GM21825 (cell line): ENCODE measurements around the gene TSGA10IP.

Experiments
- ATAC-seq: cut with Tn5 transposase; IDR thresholded peaks from one replicate; pipeline ENCODE4 v1.9.1; 2021; ENCODE audit warnings: mild to moderate bottlenecking, moderate library complexity; ENCODE audit not compliant: unreplicated experiment

The TSGA10IP gene

DNA sequence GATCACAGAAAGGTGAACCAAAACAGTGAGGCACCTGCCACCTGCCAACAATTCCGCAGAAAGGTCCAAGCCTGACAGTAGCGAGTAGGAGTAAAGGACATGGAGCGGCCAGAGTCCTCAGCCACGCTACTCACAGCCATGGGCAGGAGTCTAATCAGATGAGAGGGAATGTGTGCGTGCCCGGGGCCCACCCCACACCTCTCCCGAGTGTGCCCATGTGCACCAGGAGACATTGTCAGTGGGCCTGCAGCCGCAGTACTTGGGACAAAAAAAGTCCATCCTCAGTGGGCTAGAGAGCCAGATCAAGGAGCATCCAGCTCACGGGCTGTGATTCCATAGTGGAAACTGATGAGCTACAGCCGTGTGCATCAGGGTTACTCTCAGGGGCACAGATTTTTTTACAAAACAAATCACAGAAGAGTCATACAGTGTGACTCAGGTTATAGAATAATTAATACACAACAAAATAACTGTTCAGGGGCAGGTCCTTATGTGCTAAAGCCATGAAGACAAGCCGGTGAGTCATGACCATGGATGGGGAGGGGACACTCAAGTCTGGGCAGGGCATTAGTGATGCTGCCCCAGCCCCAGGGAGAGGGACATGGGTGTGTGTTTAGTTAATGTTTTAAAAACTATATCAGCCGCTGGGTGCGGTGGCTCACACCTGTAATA, 28.3 kb downstream of the TSGA10IP start:
- ATAC-seq, result no peak

DNA sequence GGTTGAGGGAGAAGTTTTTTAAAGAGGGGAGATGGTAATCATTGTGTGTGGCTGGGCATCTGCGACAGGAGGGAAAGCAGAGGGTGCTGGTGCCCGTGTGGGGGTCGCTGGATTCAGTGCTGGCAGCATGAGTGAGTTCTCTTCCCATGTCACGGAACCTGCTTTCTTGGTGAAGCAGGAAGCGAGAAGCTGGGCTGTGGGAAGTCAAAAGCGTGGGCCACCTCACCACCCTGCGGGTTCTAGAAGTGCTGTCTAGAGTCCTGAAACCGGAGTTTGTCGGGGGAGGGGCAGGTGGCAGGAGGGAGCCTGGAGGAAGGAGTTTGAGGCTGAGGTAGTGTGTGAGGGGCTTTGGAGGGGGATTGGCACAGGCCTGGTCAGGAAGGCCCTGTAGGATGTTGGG, 30.5 kb downstream of the TSGA10IP start:
- ATAC-seq, result no peak

DNA sequence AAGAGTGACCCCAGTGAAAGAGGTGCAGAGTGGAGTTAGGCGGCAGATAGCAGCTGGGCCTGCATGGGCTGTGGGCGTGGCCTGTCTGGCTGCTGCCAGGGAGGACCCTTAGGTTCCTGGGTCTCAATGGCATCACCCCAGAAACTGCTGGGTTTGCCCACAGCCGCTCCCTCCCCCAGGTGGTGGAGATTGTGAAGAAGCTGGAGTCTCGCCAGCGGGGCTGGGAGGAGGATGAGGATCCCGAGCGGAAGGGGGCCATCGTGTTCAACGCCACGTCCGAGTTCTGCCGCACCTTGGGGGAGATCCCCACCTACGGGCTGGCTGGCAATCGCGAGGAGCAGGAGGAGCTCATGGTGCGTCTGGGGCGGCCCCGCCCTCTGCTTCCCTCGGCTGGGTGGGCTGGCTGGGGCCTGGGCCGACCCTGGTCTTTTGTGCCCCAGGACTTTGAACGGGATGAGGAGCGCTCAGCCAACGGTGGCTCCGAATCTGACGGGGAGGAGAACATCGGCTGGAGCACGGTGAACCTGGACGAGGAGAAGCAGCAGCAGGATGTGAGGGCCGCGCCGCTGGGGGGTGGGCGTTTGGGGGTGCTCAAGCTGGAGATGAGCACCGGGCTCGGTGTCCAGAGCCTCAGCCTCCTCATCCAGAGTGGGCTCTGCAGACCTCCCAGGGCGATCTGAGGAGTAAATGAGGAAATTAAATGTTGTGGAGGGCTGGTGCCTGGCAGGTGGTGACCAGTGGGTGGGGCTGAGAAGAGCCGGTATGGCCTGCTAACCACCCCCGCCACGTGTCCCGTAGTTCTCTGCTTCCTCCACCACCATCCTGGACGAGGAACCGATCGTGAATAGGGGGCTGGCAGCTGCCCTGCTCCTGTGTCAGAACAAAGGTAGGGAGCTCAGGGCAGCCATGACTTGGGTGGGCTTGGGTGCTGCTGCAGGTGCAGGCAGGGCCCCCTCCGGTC, 31.2 kb downstream of the TSGA10IP start:
- ATAC-seq, result no peak

DNA sequence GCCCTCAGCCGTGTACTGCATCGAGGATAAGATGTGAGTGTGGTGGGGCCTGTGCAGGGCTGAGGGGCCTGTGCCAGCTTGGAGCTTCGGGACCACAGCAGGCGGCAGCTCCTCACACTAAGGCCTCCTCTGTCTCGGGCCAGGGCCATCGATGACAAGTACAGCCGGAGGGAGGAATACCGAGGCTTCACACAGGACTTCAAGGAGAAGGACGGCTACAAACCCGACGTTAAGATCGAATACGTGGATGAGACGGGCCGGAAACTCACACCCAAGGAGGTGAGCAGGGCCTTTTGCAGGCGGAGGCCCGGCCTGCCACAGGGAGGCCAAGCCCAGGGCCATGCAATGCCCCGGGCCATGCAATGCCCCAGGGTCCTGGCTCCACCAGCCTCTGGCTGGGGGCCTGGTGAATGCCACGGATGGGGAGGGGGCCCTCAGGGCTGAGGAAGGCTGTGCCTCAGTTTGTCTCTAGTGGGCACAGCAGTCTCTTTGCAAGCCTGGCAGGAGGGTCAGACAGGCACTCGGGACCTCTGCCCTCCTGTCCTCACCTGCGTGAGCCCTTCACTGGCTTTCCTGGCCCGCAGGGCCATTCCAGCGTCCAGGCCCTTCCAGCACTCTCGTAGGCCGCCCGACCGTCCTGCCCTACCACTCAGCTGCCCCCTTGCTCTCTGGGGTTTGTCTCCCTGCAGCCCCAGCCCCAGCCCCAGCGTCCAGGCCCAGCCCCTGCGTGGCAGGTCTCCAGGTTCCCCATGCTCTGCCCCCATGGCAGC, 32.5 kb downstream of the TSGA10IP start:
- no peak for ATAC-seq

DNA sequence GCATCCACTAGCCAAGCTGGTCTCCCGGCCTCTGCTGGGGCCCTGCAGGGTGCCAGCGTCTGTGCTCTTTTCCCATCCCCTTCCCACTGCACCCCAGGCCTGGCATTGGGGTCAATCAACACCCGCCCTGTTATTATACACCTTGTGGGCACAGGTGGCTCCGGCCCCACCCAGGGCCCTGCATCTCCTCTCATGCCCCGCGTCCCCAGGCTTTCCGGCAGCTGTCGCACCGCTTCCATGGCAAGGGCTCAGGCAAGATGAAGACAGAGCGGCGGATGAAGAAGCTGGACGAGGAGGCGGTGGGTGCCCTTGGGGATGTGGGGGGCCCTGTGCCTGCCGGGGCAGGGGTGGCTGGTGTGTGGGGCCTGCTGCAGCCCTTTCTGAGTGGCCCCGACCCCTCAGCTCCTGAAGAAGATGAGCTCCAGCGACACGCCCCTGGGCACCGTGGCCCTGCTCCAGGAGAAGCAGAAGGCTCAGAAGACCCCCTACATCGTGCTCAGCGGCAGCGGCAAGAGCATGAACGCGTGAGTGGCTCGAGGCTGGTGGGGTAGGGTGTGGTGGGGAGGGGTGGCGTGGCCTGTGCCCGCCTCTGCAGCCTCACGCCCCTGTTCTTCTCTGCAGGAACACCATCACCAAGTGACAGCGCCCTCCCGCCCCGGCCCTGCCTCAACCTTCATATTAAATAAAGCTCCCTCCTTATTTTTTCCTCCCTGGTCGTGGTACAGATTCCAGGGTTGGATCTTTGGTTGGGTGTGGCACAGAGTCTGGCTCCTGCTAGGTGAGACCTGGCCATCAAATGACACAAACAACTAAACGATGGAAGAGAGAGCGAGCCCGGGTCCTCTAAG, 33.3 kb downstream of the TSGA10IP start:
- no peak for ATAC-seq

DNA sequence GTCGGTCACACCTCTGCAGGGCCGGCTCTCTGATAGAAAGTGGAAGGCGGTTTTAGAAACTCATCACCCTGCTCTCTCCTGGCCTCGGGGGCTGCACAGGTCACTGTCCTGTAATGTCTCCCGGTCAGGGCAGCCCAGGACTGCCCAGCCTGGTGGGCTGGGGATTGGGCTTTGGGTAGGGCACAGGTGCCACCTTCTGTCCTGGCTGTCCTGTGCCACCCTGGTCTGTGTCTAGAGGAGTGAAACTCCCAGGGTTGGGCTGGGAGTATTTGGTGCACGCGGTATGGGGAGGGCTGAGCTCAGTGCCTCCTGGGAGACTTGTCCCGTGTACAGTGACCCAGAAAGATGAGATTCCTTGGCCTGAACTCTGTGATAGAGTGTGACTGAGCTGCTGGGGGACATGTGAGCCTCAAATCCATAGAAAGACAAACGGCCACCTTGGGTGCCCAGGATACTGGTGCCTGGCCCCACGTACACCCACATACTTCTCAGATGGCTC, 34.0 kb downstream of the TSGA10IP start:
- ATAC-seq, result no peak

DNA sequence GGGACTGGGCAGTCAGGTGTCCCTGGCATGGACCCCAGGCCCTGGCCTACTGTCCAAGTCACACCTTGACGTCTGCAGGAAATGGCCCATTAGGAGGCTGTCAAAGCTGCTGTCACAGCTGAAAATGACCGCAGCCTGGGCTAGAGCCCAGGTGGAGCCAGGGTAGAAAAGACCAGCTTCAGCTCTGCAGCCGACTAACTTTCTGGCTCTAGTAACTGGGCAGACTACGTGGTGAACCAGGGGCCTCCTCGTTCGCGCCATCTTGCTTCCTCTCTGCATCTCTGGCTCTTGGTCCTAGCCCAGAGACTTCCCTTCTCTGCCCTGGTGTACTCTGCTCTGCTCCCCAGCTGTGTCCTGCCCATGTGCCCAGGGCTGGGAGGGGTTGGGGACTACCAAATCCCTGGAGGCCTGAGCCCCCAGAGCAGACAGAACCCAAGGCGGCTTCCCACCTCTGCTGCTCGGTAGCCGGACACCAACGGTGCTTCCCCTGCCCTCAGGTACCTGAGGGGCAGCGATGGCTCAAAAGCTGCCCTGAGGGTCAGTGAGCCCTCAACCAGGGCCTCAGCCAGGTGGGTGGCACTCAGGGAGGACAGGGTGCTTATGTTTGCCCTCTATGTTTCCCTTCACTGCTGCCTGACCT, 35.9 kb downstream of the TSGA10IP start:
- ATAC-seq, result no peak

DNA sequence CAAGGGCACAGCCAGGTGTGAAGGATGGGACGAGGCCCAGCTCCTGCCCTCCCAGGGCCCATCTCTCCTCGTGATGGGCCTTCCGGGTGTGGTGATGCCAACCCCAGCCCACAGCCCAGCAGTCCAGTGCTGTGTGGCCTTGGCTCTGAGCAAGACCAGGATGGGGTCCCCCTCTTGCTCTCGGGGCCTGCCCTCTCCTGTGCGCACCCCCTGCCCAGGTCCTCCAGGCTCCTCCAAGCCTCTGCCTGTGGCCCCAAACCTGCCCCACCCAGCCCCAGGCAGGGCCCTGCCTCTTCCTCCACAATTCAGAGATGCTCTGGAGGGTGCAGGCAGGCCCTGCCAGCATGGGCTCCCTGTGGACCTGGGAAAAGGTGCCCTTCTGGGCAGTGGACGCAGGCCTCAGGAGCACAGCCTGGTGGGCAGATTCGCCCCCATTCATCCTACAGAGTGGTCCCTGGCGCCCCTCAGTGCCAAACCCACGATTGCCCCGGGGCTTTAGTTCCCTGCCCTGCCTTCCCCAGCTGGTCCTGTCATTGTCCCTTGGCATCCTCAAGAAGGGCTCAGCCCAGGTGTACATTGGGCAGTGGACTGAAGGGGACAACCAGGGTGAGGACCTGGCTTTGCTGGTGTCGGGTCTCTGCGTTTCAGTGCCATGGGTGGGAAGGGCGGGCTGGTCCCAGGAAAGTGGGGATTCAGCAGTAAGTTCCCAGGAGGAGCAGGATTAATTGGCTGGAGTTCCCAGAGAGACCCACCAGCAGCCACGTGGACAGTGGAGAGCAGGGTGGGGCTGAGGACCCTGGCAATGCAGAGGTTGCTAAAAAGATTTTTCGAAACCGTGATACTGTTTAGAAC, 36.9 kb downstream of the TSGA10IP start:
- no peak for ATAC-seq

DNA sequence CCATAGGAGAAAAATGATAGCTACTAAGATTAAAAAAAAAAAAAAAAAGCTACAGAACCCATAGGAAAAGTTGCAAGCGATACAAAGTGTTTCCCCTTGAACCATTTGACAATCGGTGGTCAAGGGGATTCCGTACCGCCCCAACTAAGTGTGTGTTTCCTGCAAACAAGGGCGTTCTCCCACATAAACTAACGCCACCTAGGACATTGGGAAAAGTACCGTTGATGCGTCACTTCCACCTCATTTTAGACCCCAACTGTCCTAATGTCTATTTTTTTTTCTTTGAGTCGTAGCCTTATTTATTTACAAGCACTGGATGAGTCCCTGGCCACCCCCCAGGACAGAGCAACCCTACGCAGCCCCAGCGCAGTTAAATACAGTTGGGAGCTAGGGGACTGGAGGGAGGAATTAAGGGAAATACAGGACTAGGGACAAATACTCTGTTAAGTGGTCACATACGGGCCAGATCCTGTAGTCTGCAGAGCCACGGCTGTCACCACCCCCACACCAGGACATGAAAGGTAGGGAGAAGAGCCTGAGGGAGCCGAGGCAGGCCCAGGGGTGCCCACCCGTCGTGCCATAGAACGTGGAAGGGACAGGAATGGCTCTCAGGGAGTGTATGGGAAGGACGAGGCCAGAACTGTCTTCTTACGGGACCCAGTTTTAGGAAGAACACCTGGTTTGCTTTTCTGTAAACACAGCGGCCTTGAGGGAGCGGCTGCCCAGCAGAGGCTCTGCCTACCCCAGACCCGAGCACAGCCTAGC, 37.7 kb downstream of the TSGA10IP start:
- no peak for ATAC-seq

DNA sequence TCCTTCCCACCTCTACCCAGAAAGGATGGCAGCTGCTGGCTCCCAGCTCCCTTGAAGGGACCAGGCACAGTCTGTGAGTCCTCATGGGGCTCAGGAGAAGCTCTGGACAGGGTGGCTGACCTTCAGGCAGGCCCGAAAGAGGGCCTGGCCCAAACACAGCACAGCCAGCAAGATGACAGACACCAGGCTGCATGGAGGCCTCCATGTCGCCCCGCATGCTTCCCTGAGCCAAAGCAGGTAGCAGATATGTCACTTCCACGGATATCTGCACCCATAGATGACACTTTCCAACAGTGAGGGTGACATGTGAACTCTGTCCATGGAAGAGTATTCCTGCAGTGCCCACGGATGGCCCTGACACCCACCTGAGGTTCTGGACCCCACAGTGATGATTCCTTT, 38.3 kb downstream of the TSGA10IP start:
- no peak for ATAC-seq

DNA sequence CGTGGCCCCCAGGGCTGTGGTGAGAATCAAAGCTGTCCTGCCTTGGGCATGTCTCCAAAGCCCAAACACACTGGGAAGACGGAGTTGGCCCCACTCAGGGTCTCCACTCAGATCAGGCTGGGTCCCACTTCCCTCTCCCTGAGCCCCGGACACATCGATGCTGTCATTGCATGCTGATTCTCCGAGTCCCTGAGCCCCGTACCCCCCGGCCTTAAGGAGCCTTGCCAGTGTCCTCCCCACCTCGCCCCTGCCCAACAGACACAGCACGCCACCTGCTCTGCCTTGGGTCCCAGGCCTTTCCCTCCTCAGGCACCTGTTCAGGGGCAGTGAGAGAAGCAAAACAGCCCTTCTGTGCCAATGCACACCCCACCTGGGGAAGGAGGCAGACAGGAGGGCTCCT, 42.1 kb downstream of the TSGA10IP start:
- ATAC-seq, result no peak

DNA sequence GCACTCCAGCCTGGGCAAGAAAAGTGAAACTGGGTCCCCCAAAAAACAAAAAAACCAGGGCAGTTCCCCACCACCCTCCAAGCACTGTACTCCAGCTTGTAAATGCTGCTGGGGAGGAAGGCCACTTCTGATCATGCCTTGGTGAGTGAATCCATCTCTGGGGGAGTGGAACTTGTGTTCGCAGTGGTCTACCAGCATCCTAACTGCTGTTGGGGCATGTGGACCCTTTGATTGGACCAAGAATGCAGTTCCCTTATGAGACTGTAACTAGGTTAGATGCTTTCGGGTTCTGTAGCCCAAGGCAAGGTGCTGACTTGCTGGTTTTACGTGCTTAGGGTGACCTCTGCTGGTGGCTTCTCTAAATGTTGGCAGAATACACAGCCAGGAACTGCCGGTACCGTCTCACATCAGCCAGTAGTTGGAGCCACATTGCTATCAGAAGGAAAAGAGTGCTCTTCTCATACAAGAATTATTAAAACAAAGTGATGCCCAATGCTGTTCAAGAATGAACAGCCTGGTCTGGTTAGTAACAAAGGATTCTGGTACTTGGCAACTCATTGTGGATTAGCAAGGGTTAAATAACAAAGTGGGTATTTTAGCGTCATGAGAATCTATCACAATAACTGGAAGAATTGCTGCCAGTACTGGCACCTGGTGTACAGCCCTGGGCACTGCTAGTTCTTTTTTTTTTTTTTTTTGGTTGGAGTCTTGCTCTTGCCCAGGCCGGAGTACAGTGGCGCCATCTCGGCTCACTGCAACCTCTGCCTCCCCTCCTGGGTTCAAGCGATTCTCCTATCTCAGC, 43.7 kb downstream of the TSGA10IP start:
- ATAC-seq, result peak; percentile 95

DNA sequence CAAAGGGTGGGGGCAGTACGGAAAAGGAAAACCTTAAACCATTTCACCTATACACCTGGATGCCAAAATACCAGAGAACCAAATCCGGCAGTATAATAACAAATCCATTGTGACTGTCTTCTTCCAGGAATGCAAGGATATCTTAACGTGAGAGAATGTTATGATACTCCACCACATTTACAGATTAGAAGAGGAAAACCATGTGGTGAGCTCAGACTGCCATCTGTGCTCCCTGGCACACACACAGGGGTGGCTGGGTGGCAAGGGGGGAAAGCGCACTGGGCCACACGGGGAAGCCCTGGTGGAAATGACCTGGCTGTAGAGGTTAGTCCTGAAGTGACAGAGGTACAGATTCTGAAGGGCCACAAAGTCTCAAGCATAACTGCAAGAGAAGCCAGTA, 46.8 kb downstream of the TSGA10IP start:
- no peak for ATAC-seq

DNA sequence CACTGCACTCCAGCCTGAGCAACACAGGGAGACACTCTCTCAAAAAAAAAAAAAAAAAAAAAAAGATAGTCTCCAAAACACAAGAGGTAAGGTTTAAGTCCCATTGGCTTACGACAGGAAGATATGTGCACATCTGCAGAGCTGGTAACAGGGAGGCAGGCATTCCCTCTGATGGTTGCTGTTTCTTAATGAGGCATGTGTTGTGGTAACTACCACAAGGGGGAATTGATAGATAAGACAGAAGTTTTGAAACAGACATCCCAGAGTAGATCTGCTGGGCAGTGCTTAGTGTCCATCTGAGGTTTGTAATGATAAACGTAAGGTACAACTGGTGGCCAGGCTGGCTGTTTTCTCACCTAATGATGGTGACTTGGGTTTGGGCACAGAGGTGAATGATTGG, 52.0 kb downstream of the TSGA10IP start:
- no peak for ATAC-seq

DNA sequence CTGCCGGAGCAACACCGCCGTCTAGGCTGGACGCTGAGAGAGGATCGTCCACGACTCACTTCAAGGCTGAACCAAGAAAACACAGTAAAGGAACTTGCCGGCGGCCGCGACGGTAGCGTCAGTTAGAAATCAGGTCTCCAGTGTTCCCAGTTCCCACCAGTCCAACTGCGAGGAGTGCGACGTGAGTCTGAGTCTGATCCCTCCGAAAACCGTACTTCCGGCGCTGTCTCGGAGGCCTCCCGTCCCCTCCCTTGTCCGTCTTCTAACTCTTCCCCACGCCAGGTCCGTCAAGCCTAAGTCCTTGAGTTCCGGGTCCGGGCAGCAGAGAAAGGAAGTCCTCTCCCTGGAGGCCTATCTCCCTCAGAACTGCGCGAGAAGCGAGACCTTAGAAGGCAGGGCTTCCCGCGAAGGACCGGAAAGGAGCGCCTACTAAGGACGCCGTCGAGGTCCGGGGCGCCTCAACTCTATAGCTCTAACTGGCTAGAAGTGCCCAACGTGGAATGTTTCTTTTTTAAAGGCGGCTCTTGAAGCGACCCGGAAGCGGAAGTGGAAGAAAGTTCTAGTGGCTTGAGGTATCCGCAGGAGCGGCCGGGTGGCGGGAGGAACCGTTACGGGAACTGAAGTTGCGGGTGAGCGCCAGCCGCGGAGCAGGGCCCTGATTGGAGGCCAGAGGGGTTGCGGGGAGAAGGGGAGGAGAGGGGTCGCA, 56.8 kb downstream of the TSGA10IP start, which contains the start of the genes BANF1 and EIF1AD:
BANF1 (plus strand) TSS at position 562 of the 706 bp plus-strand sequence. CDS start 748 bp downstream, outside the sequence.
EIF1AD (minus strand) TSS at position 216 of the 706 bp plus-strand sequence. CDS start 1,768 bp downstream, outside the sequence.
- peak; percentile 72 for ATAC-seq

DNA sequence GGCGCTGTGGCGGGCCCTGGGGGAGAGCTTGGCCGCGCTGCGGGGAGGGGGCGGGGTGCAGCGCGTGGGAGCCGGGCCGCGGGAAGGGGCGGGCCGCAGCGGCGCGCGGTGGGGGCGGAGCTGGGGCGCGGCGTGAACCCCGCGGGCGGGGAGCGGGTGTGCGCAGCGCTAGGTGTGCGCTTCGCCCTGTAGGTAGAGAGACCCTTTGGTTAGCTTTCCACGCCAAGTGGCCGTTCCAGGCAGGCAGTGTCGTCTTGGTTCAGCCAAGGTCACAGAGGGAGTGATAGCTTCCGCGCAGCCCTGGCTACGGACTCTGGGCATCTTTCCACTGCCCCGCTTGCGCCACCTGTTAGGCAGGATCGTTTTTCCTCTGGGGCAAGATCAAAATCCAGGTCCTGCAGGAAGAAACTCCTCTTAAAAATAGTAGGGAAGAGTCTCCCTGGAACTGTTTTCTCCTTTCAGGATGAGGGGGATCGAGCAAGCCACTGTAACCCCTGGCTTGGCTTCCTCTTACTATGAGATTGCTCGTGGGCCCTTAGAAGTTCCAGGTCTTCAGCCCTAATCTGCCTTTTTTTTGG, 57.5 kb downstream of the TSGA10IP start:
- peak; percentile 41 for ATAC-seq
